Adrenal gland (tissue), 5 donors: ENCODE measurements around the gene GARS1.

Source experiments
- CTCF ChIP-seq, 6 experiments: fragments of 450-650 bp in 4 of 6; fragments of 200-600 bp in 2 of 6; sonication (generic) in 1 of 6; IDR thresholded peaks; 1 replicate in 5 of 6; 2 replicates in 1 of 6; pipeline versions ENCODE4 v1.5.1 to v1.8.0; 2016 to 2021; ENCODE audit warnings: antibody characterized with exemption in 6 of 6, mild to moderate bottlenecking in 2 of 6, moderate library complexity in 1 of 6
- POLR2A ChIP-seq, 2 donors: fragments of 450-650 bp; IDR thresholded peaks; one replicate each; pipeline ENCODE4 v1.6.1; 2017; ENCODE audit warnings: antibody characterized with exemption in 2 of 2, mild to moderate bottlenecking in 2 of 2, moderate library complexity in 1 of 2
- donor health status: DM: no; HTN: no; CAD: no.

- TF ChIP-seq CTCF (IDR thresholded peaks at IDR 0.05): no peak
- no peak for TF ChIP-seq POLR2A (IDR thresholded peaks at IDR 0.05)
These were observed 79.7 kb downstream of the GARS1 start for GRCh38 chr7:30674420-30674819.
